ENCODE measurements around the gene POLD4. TPM values are rescaled to one million over a fixed set of nuclear protein-coding genes. Genes with fewer than 3 reads are reported as not detected.

The POLD4 gene
- total and polyA plus RNA-seq, 2 donors (not counting 3 experiments of a cell fraction or from before 2014, with no cell fraction given) = 50.1 to 204 TPM

GRCh38 chr11:67378544-67378943, 25.2 kb upstream of the POLD4 start:
- Histone ChIP-seq H2AFZ (ENCODE audit: low read depth, low read length) (no peak overlapping the region), H3K9me1 (replicated peaks; ENCODE audit: control insufficient read depth, extremely low read depth, insufficient read depth, low read length) (no peaks in the 10 kb centered on the region), H3K4me2 (ENCODE audit: insufficient read depth, low read length) (no peak overlapping the region), H3K36me3 (ENCODE audit: control insufficient read depth in 2 of 2, extremely low read depth in 1 of 2, insufficient read depth in 2 of 2, low read length in 2 of 2) (no peaks in the 10 kb centered on the region), H3K9me3 (replicated peaks; ENCODE audit: control insufficient read depth, insufficient read depth, low read length) (no peaks in the 10 kb centered on the region), H3K4me3 (replicated peaks in 1 of 3; ENCODE audit: insufficient read depth in 1 of 3, low read depth in 1 of 3, low read length in 3 of 3) (no peak overlapping the region), H3K79me2 (ENCODE audit: control insufficient read depth, insufficient read depth, low read length) (no peaks in the 10 kb centered on the region), H4K20me1 (replicated peaks; ENCODE audit: control insufficient read depth, extremely low read depth, insufficient read depth, low read length) (no peaks in the 10 kb centered on the region), H3K27ac (ENCODE audit: insufficient read depth, low read depth, low read length) (no peak overlapping the region), H3K27me3 (ENCODE audit: control insufficient read depth in 2 of 2, insufficient read depth in 2 of 2, low read length in 2 of 2) (peaks cover 0 to 3% of the 10 kb centered on the region in 2 experiments), H3K4me1 (ENCODE audit: control insufficient read depth, extremely low read depth, insufficient read depth, low read length) (peaks cover 10% of the 10 kb centered on the region), H3K9ac (replicated peaks; ENCODE audit: extremely low read depth, insufficient read depth, low read length) (no peak overlapping the region)
- TF ChIP-seq GATA2 (IDR thresholded peaks at IDR 0.05; ENCODE audit: insufficient read depth, insufficient read length, low read depth, low read length) = no peak
- no peak for TF ChIP-seq POLR2AphosphoS5 (IDR thresholded peaks at IDR 0.05; ENCODE audit: insufficient read depth, low read depth, low read length)
- TF ChIP-seq POLR2A (IDR thresholded peaks at IDR 0.05; ENCODE audit: low read depth, low read length) = no peak
- TF ChIP-seq JUN (IDR thresholded peaks at IDR 0.05; ENCODE audit: borderline replicate concordance, insufficient read depth, insufficient read length, low read depth) = no peak
- TF ChIP-seq MAX (IDR thresholded peaks at IDR 0.05; ENCODE audit: insufficient read depth, insufficient read length) = no peak
- no peak for TF ChIP-seq FOS (IDR thresholded peaks at IDR 0.05; ENCODE audit: borderline replicate concordance, insufficient read depth, low read length)
- no peak for TF ChIP-seq EZH2 (IDR thresholded peaks at IDR 0.05; ENCODE audit: borderline replicate concordance, low read depth, low read length, severe bottlenecking)
- dilution Hi-C loops (cut with MboI; ENCODE audit: extremely low pct_ligation_motif_present, low sequenced_read_pairs) = no loop called here
- DNase-seq (ENCODE audit: low read depth, low spot score) (no peak), FAIRE-seq (no peak)
- POLR2A ChIA-PET = no interaction called here
- CTCF ChIA-PET = interaction anchor here (2.5 to 19.7 kb wide), 6 partner anchors 7 to 115 kb away, joined by 10 to 1051 read pairs (median 101); partner anchors contain the start of genes CLCF1 and POLD4
- no TSS peak for BruUV-seq (replicated peaks)
- intact Hi-C loops (cut with micrococcal nuclease) = no loop called here
